ENCODE measurements around the gene ITGA8.

DNA sequence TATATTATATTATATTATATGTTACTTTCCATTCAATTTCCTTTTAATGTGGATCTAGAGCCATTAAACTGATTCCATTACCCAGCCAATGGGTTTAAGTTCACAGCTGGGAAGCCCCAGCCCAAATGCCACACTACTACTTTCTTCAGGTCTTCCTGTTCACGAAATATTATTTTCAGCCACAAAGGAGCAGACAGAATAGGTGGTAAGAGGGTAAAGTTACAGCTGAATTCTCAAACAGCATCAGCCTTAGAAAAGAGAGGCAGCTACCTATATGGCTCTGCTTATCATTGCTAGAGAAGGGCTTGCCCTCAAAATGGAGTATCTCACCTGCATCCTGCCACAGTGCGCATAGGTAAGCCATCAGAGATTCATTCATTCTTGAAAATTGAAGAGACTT, 128.3 kb downstream of the ITGA8 start:
- TF ChIP-seq, protein P1, sequence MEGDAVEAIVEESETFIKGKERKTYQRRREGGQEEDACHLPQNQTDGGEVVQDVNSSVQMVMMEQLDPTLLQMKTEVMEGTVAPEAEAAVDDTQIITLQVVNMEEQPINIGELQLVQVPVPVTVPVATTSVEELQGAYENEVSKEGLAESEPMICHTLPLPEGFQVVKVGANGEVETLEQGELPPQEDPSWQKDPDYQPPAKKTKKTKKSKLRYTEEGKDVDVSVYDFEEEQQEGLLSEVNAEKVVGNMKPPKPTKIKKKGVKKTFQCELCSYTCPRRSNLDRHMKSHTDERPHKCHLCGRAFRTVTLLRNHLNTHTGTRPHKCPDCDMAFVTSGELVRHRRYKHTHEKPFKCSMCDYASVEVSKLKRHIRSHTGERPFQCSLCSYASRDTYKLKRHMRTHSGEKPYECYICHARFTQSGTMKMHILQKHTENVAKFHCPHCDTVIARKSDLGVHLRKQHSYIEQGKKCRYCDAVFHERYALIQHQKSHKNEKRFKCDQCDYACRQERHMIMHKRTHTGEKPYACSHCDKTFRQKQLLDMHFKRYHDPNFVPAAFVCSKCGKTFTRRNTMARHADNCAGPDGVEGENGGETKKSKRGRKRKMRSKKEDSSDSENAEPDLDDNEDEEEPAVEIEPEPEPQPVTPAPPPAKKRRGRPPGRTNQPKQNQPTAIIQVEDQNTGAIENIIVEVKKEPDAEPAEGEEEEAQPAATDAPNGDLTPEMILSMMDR (IDR thresholded peaks at IDR 0.05), result no peak
- no peak for TF ChIP-seq POLR2A (IDR thresholded peaks at IDR 0.05)
